ENCODE results near the gene E2F8.
"Not testable (repeated sequence)": the region's sequence is repeated elsewhere in the genome, so short reads cannot be mapped to it uniquely, and the experiment has no call there.

The E2F8 gene

DNA sequence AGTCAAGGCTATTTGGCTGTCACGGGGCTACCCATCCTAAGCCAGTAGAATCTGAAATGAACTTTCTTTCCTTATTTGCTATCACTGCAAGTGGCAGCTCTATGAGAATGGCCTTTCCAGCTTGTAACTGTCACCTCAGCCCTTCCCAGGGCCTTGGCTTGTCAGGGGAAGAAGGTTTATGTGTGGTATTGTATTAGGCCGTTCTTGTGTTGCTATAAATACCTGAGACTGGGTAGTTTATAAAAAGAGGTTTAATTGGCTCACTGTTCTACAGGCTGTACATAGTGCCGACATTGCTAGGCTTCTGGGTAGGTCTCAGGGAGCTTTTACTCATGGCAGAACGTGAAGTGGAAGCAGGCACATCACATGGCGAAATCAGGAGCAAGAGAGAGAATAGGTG lies 26.8 kb upstream of the E2F8 start:
- H3K4me3 ChIP-seq (ENCODE audit: low read depth, low read length): no peak overlapping the region
- in situ Hi-C loops (cut with HindIII; ENCODE audit: low sequenced_read_pairs): no loop called here
- DNase-seq (ENCODE audit: low read depth, low spot score): no peak
- TF ChIP-seq, protein P1, sequence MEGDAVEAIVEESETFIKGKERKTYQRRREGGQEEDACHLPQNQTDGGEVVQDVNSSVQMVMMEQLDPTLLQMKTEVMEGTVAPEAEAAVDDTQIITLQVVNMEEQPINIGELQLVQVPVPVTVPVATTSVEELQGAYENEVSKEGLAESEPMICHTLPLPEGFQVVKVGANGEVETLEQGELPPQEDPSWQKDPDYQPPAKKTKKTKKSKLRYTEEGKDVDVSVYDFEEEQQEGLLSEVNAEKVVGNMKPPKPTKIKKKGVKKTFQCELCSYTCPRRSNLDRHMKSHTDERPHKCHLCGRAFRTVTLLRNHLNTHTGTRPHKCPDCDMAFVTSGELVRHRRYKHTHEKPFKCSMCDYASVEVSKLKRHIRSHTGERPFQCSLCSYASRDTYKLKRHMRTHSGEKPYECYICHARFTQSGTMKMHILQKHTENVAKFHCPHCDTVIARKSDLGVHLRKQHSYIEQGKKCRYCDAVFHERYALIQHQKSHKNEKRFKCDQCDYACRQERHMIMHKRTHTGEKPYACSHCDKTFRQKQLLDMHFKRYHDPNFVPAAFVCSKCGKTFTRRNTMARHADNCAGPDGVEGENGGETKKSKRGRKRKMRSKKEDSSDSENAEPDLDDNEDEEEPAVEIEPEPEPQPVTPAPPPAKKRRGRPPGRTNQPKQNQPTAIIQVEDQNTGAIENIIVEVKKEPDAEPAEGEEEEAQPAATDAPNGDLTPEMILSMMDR (IDR thresholded peaks at IDR 0.05; ENCODE audit: low read depth, low read length): no peak

DNA sequence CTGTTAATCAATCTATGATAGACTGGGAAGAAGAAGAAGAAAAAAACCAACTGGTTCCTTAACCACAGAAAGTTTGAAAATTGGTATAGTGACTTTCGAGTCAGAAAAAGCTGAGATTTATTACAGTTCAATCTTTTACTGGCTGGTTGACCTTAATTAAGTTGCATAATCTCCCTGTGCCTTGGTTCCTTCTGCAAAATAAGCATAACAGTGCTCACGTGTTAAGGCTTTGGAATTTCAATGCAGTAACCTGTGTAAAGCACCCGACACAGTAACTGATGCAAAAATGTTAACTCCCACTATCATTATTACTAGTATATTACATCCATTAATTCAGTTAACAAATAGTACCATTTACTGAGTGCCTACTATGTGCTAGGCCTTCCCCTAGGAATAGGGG lies 22.6 kb upstream of the E2F8 start:
- in situ Hi-C loops (cut with HindIII; ENCODE audit: low sequenced_read_pairs): no loop called here
- TF ChIP-seq, protein P1 (IDR thresholded peaks at IDR 0.05; ENCODE audit: low read depth, low read length): no peak
- no peak overlapping the region for H3K4me3 ChIP-seq (ENCODE audit: low read depth, low read length)
- no peak for DNase-seq (ENCODE audit: low read depth, low spot score)

DNA sequence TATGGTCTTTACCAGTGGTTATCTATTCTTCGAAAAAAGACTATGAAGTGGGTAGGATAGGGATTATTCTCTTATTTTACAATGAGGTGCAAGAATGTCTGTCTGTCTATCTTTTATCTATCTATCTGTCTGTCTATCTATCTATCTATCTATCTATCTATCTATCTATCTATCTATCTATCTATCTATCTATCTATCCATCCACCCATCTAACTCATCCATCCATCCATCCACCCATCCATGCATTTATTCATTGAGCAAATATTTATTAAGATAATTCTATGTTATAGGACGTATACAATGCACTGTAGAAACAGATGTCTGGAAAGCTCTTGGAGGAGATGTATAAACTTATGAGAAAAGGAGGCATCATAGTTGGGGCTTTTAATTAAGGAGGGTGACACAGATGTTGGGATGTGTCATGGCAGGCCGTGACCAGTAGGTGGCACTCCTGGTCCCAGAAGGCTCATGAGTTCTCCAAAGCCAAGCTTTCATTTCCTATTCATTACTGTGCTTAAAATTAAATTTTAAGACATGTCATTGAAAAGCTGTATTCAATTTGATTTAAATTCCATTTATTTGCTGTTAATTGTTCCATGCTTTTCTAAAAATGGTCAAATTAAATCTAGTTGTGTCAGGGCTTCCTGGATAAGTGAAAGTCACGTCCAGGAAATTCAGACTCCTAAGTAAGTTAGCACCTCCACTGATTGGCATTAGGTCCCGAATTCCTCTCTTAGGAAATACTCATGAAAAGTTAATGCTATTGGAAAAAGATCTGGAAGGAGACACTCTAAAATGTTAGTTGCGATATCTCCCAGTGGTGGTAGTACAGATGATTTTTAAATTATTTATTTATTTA lies 19.0 kb upstream of the E2F8 start:
- TF ChIP-seq, protein P1 (IDR thresholded peaks at IDR 0.05; ENCODE audit: low read depth, low read length): peak; percentile 98
- no peak overlapping the region for H3K4me3 ChIP-seq (ENCODE audit: low read depth, low read length)
- in situ Hi-C loops (cut with HindIII; ENCODE audit: low sequenced_read_pairs): no loop called here
- DNase-seq (ENCODE audit: low read depth, low spot score): peak; percentile 59

DNA sequence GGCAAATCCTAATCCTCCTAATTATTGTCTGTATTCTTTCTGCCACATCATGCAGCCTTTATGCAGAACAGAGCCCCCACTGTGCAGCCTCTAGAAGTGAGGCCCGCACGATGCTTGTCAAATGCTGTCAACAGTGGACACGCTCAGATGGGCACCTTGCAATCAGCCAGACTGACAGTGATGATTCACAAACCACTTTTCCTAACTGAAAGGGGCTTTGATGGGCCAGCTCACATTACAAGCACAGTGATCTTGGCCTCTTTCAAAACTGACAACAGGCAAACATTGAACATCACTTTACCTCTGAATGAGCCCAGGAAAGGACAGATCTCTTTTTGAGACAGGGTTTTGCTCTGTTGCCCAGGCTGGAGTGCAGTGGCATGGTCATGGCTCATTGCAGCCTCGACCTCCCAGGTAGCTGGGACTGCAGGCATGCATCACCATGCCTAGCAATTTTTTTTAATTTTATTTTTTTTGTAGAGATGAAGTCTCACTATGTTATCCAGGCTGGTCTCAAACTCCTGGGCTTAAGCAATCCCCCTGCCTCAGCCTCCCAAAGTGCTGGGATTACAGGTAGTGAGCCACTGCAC lies 18.0 kb upstream of the E2F8 start:
- in situ Hi-C loops (cut with HindIII; ENCODE audit: low sequenced_read_pairs): no loop called here
- TF ChIP-seq, protein P1 (IDR thresholded peaks at IDR 0.05; ENCODE audit: low read depth, low read length): no peak
- H3K4me3 ChIP-seq (ENCODE audit: low read depth, low read length): no peak overlapping the region
- no peak for DNase-seq (ENCODE audit: low read depth, low spot score)

DNA sequence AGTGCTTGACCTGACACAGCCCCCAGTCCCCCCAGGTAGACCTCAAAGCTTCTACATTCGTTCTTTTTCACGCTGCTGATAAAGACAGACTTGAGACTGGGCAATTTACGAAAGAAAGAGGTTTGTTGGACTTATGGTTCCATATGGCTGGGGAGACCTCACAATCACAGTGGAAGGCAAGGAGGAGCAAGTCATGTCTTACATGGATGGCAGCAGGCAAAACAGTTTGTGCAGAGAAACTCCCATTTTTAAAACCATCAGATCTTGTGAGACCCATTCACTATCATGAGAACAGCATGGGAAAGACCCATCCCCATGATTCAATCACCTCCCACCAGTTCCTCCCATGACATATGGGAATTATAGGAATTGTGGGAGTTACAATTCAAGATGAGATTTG lies 13.7 kb upstream of the E2F8 start:
- in situ Hi-C loops (cut with HindIII; ENCODE audit: low sequenced_read_pairs); H3K4me3 ChIP-seq (ENCODE audit: low read depth, low read length); DNase-seq (ENCODE audit: low read depth, low spot score): not testable (repeated sequence)

DNA sequence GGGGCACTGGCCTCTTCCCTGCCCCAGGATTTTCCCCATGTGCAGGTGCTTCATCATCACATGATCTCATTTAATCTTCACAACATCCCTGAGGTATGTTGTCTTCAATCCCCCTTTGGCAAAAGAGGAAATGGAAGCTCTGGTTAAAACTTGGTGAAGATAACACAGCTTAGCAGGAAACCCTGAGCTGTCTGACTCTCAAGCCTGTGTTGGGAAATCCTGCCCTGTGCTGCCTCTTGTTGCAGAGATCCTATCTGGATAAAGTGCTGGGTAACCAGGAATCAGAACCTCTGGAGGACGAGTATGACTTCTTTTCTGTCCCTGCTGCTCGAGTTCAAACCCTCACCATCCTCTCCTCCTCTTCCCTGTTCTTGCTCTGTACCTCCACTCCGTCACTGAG lies 13.1 kb upstream of the E2F8 start:
- TF ChIP-seq, protein P1 (IDR thresholded peaks at IDR 0.05; ENCODE audit: low read depth, low read length): no peak

DNA sequence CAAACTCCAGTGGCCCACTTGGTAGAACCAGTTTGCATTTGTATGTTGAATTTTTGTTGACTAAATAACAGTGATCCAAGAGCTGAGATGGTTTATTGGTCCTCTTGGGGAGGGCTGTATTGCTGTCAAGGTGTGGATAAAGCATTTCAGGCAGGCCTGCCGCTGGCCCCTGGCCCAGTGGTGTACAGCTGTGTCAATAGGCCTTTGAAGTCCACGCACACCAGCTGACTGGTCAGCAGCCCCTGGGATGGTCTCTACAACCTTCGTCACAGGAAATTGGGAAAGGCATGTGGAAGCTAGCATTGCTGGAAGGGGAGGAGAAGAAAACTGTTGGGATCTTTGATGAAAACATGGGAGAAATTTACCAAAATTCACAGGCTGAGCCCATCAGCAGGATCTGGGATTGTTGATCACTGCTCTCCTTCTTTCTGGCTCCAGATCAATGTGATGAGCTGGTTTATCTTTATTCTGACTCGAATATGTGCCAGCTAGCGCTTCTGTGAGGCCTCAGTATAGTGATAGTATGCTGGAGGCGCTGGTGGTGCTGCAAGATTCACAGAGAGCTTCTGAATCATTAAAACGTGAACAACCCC lies 12.5 kb upstream of the E2F8 start:
- in situ Hi-C loops (cut with HindIII; ENCODE audit: low sequenced_read_pairs): no loop called here
- DNase-seq (ENCODE audit: low read depth, low spot score): no peak
- TF ChIP-seq, protein P1 (IDR thresholded peaks at IDR 0.05; ENCODE audit: low read depth, low read length): no peak
- no peak overlapping the region for H3K4me3 ChIP-seq (ENCODE audit: low read depth, low read length)

More for the DNA sequence above, 13.1 kb upstream of the E2F8 start:
- H3K4me3 ChIP-seq (ENCODE audit: low read depth, low read length): no peak overlapping the region
- in situ Hi-C loops (cut with HindIII; ENCODE audit: low sequenced_read_pairs): no loop called here
- no peak for DNase-seq (ENCODE audit: low read depth, low spot score)
